GM23248 (cell line): Measurements from ENCODE around the gene EFHB.

Experiments used
- EZH2 ChIP-seq: fragments of 200-600 bp; sonication (generic); IDR thresholded peaks from 2 replicates; pipeline ENCODE4 v1.6.1; 2018; ENCODE audit warnings: antibody characterized with exemption, mild to moderate bottlenecking; ENCODE audit not compliant: insufficient read depth, poor library complexity, severe bottlenecking
- EZH2phosphoT487 ChIP-seq: fragments of 200-600 bp; sonication (generic); IDR thresholded peaks from 2 replicates; pipeline ENCODE4 v1.6.1; 2018; ENCODE audit warnings: antibody characterized with exemption, moderate library complexity, mild to moderate bottlenecking, low read depth; ENCODE audit not compliant: insufficient read depth

DNA sequence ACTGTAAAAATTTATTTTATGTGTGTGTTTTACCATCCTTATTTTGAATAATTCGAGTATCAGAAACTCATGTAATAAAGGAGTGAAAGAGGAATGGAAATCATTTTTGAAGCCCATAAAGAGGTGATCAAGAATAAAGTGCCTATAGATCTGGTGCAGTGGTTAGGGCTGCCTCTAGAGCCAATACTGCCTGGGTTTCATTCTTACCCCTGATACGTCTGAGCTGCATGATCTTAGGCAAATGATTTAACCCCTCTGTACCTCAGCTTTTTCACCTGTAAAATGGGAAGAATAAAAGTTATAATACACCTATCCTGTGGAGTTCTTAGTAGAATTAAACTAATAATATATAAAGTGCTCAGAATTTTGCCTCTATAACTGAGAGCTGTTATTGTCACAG, 30.4 kb downstream of the EFHB start:
- TF ChIP-seq EZH2 (no peak), EZH2phosphoT487 (no peak)
